ENCODE results near the gene ESRP2. TPM values are rescaled to one million over a fixed set of nuclear protein-coding genes. Genes with fewer than 3 reads are reported as not detected.

ESRP2 gene
- total and polyA plus RNA-seq, 9 donors = 0.09 to 6.4 (median 0.74) TPM

GRCh38 chr16:68242085-68242484 lies 6.2 kb upstream of the ESRP2 start:
- Histone ChIP-seq H3K27ac (ENCODE audit: low read length) (no peak overlapping the region), H3K27me3 (ENCODE audit: control insufficient read depth, insufficient read depth, low read length) (peaks cover 7% of the 10 kb centered on the region), H3K36me3 (ENCODE audit: control insufficient read depth, insufficient read depth, low read length) (no peaks in the 10 kb centered on the region), H3K4me3 (ENCODE audit: low read length) (no peak overlapping the region), H3K9me3 (replicated peaks; ENCODE audit: control insufficient read depth, low read depth, low read length) (no peaks in the 10 kb centered on the region), H3K4me1 (ENCODE audit: control insufficient read depth, insufficient read depth, low read length) (peaks cover 38% of the 10 kb centered on the region)
- no peak for DNase-seq
- 92% methylated on average over 4 of the region's 7 CpGs for WGBS (ENCODE audit: insufficient coverage)

GRCh38 chr16:68238029-68238345 lies 2.1 kb upstream of the ESRP2 start:
- Histone ChIP-seq H3K27ac (ENCODE audit: low read length) (peak overlapping the region; percentile 60), H3K4me1 (ENCODE audit: control insufficient read depth, insufficient read depth, low read length) (peaks cover 35% of the 10 kb centered on the region), H3K4me3 (ENCODE audit: low read length) (peak overlapping the region; percentile 66), H3K27me3 (ENCODE audit: control insufficient read depth, insufficient read depth, low read length) (peaks cover 38% of the 10 kb centered on the region), H3K36me3 (ENCODE audit: control insufficient read depth, insufficient read depth, low read length) (no peaks in the 10 kb centered on the region), H3K9me3 (replicated peaks; ENCODE audit: control insufficient read depth, low read depth, low read length) (no peaks in the 10 kb centered on the region)
- WGBS (ENCODE audit: insufficient coverage) = 2% methylated on average over 12 of the region's 20 CpGs
- DNase-seq = no peak

- H3K36me3 ChIP-seq (ENCODE audit: control insufficient read depth, insufficient read depth, low read length) = no peaks in the 10 kb centered on the region
- peak; percentile 98 for DNase-seq
- H3K4me3 ChIP-seq (ENCODE audit: low read length) = peak overlapping the region; percentile 66
- peaks cover 35% of the 10 kb centered on the region for H3K4me1 ChIP-seq (ENCODE audit: control insufficient read depth, insufficient read depth, low read length)
- WGBS (ENCODE audit: insufficient coverage) = under 1% methylated on average over 70 of the region's 72 CpGs
- H3K27ac ChIP-seq (ENCODE audit: low read length) = peak overlapping the region; percentile 60
- peaks cover 38% of the 10 kb centered on the region for H3K27me3 ChIP-seq (ENCODE audit: control insufficient read depth, insufficient read depth, low read length)
- H3K9me3 ChIP-seq (replicated peaks; ENCODE audit: control insufficient read depth, low read depth, low read length) = no peaks in the 10 kb centered on the region
Measured at GRCh38 chr16:68237243-68238028, 1.5 kb upstream of the ESRP2 start.

- Histone ChIP-seq H3K27ac (ENCODE audit: low read length) (peak overlapping the region; percentile 57), H3K4me1 (ENCODE audit: control insufficient read depth, insufficient read depth, low read length) (peaks cover 35% of the 10 kb centered on the region), H3K27me3 (ENCODE audit: control insufficient read depth, insufficient read depth, low read length) (peaks cover 38% of the 10 kb centered on the region), H3K36me3 (ENCODE audit: control insufficient read depth, insufficient read depth, low read length) (peaks cover 3% of the 10 kb centered on the region), H3K9me3 (replicated peaks; ENCODE audit: control insufficient read depth, low read depth, low read length) (no peaks in the 10 kb centered on the region), H3K4me3 (ENCODE audit: low read length) (peak overlapping the region; percentile 66)
- WGBS (ENCODE audit: insufficient coverage) = 3% methylated on average over 16 of the region's 21 CpGs
- DNase-seq = no peak
Measured at GRCh38 chr16:68236826-68237242, 907 bp upstream of the ESRP2 start.

GRCh38 chr16:68236137-68236825 lies 354 bp upstream of the ESRP2 start:
- Histone ChIP-seq H3K4me1 (ENCODE audit: control insufficient read depth, insufficient read depth, low read length) (peaks cover 35% of the 10 kb centered on the region), H3K36me3 (ENCODE audit: control insufficient read depth, insufficient read depth, low read length) (peaks cover 5% of the 10 kb centered on the region), H3K27ac (ENCODE audit: low read length) (no peak overlapping the region), H3K27me3 (ENCODE audit: control insufficient read depth, insufficient read depth, low read length) (peaks cover 38% of the 10 kb centered on the region), H3K9me3 (replicated peaks; ENCODE audit: control insufficient read depth, low read depth, low read length) (no peaks in the 10 kb centered on the region), H3K4me3 (ENCODE audit: low read length) (peak overlapping the region; percentile 66)
- WGBS (ENCODE audit: insufficient coverage) = 5% methylated on average over 39 of the region's 45 CpGs
- DNase-seq = no peak

GRCh38 chr16:68235108-68235886 lies 630 bp downstream of the ESRP2 start:
- DNase-seq = peak; percentile 24
- Histone ChIP-seq H3K4me1 (ENCODE audit: control insufficient read depth, insufficient read depth, low read length) (peaks cover 35% of the 10 kb centered on the region), H3K27ac (ENCODE audit: low read length) (no peak overlapping the region), H3K36me3 (ENCODE audit: control insufficient read depth, insufficient read depth, low read length) (peaks cover 12% of the 10 kb centered on the region), H3K9me3 (replicated peaks; ENCODE audit: control insufficient read depth, low read depth, low read length) (no peaks in the 10 kb centered on the region), H3K27me3 (ENCODE audit: control insufficient read depth, insufficient read depth, low read length) (peaks cover 38% of the 10 kb centered on the region), H3K4me3 (ENCODE audit: low read length) (no peak overlapping the region)
- 16% methylated on average over 73 of the region's 73 CpGs for WGBS (ENCODE audit: insufficient coverage)

GRCh38 chr16:68234188-68235107 lies 1.5 kb downstream of the ESRP2 start:
- 57% methylated on average over 5 of the region's 13 CpGs for WGBS (ENCODE audit: insufficient coverage)
- H3K9me3 ChIP-seq (replicated peaks; ENCODE audit: control insufficient read depth, low read depth, low read length) = no peaks in the 10 kb centered on the region
- peaks cover 17% of the 10 kb centered on the region for H3K36me3 ChIP-seq (ENCODE audit: control insufficient read depth, insufficient read depth, low read length)
- peaks cover 28% of the 10 kb centered on the region for H3K4me1 ChIP-seq (ENCODE audit: control insufficient read depth, insufficient read depth, low read length)
- H3K27ac ChIP-seq (ENCODE audit: low read length) = no peak overlapping the region
- H3K27me3 ChIP-seq (ENCODE audit: control insufficient read depth, insufficient read depth, low read length) = peaks cover 35% of the 10 kb centered on the region
- no peak overlapping the region for H3K4me3 ChIP-seq (ENCODE audit: low read length)
- peak; percentile 36 for DNase-seq

- Histone ChIP-seq H3K27me3 (ENCODE audit: control insufficient read depth, insufficient read depth, low read length) (peaks cover 35% of the 10 kb centered on the region), H3K9me3 (replicated peaks; ENCODE audit: control insufficient read depth, low read depth, low read length) (no peaks in the 10 kb centered on the region), H3K4me1 (ENCODE audit: control insufficient read depth, insufficient read depth, low read length) (peaks cover 34% of the 10 kb centered on the region), H3K4me3 (ENCODE audit: low read length) (no peak overlapping the region), H3K27ac (ENCODE audit: low read length) (no peak overlapping the region), H3K36me3 (ENCODE audit: control insufficient read depth, insufficient read depth, low read length) (peaks cover 17% of the 10 kb centered on the region)
- 57% methylated on average over 4 of the region's 8 CpGs for WGBS (ENCODE audit: insufficient coverage)
- DNase-seq = no peak
Measured at GRCh38 chr16:68233835-68234187, 2.1 kb downstream of the ESRP2 start.

GRCh38 chr16:68233085-68233834 lies 2.7 kb downstream of the ESRP2 start:
- H3K4me3 ChIP-seq (ENCODE audit: low read length) = no peak overlapping the region
- DNase-seq = no peak
- peaks cover 17% of the 10 kb centered on the region for H3K36me3 ChIP-seq (ENCODE audit: control insufficient read depth, insufficient read depth, low read length)
- H3K9me3 ChIP-seq (replicated peaks; ENCODE audit: control insufficient read depth, low read depth, low read length) = no peaks in the 10 kb centered on the region
- H3K4me1 ChIP-seq (ENCODE audit: control insufficient read depth, insufficient read depth, low read length) = peaks cover 35% of the 10 kb centered on the region
- H3K27me3 ChIP-seq (ENCODE audit: control insufficient read depth, insufficient read depth, low read length) = peaks cover 35% of the 10 kb centered on the region
- 84% methylated on average over 4 of the region's 5 CpGs for WGBS (ENCODE audit: insufficient coverage)
- H3K27ac ChIP-seq (ENCODE audit: low read length) = no peak overlapping the region

All from muscle of leg (tissue), 11 donors.